ENCODE data around the gene GTPBP3. TPM values are rescaled to one million over a fixed set of nuclear protein-coding genes. Genes with fewer than 3 reads are reported as not detected.

GTPBP3 gene
- total RNA-seq, 2 experiments from 2014 or later = 83.2 to 113 TPM

GRCh38 chr19:17311455-17312188, 25.7 kb upstream of the GTPBP3 start:
- peaks cover 19% of the 10 kb centered on the region for H3K4me1 ChIP-seq (ENCODE audit: insufficient read depth, low read length, poor library complexity, severe bottlenecking)
- BruUV-seq (replicated peaks) = no TSS peak
- no peak overlapping the region for H3K4me2 ChIP-seq (ENCODE audit: low read length)
- H3K79me2 ChIP-seq (ENCODE audit: insufficient read depth, low read depth, low read length) = peaks cover 25% of the 10 kb centered on the region
- H3K36me3 ChIP-seq (ENCODE audit: insufficient read depth, low read length) = peaks cover 37% of the 10 kb centered on the region
- H3K9me2 ChIP-seq (ENCODE audit: insufficient read depth, low read length) = no peaks in the 10 kb centered on the region
- POLR2A ChIA-PET = no interaction called here
- H3K9me3 ChIP-seq (ENCODE audit: low read length) = no peaks in the 10 kb centered on the region
- DNase-seq (ENCODE audit: low spot score) = no peak
- no peak overlapping the region for H2AFZ ChIP-seq (ENCODE audit: low read length)
- TF ChIP-seq EZH2phosphoT487 (IDR thresholded peaks at IDR 0.05; ENCODE audit: borderline replicate concordance, low read depth, low read length) (no peak), CTCF (conservative IDR thresholded peaks at IDR 0.05; ENCODE audit: low read length) (no peak)
- no peak overlapping the region for H3K27ac ChIP-seq (ENCODE audit: low read depth, low read length, poor library complexity, severe bottlenecking)
- H4K20me1 ChIP-seq (ENCODE audit: insufficient read depth, low read length) = 0 out of 2 replicates have a peak, but pooled peaks cover 5% of the 10 kb centered on the region
- intact Hi-C loops (cut with micrococcal nuclease; ENCODE audit: unreplicated experiment) = no loop called here
- CTCF ChIA-PET (ENCODE audit: unreplicated experiment) = no interaction called here
- no peak overlapping the region for H3K4me3 ChIP-seq (ENCODE audit: low read depth, low read length, poor library complexity, severe bottlenecking)

GRCh38 chr19:17312189-17313113, 24.9 kb upstream of the GTPBP3 start:
- no TSS peak for BruUV-seq (replicated peaks)
- H3K36me3 ChIP-seq (ENCODE audit: insufficient read depth, low read length) = peaks cover 35% of the 10 kb centered on the region
- H3K9me3 ChIP-seq (ENCODE audit: low read length) = no peaks in the 10 kb centered on the region
- 0 out of 2 replicates have a peak, but pooled peaks cover 5% of the 10 kb centered on the region for H4K20me1 ChIP-seq (ENCODE audit: insufficient read depth, low read length)
- no peak overlapping the region for H3K27ac ChIP-seq (ENCODE audit: low read depth, low read length, poor library complexity, severe bottlenecking)
- peaks cover 22% of the 10 kb centered on the region for H3K79me2 ChIP-seq (ENCODE audit: insufficient read depth, low read depth, low read length)
- intact Hi-C loops (cut with micrococcal nuclease; ENCODE audit: unreplicated experiment) = no loop called here
- peaks cover 18% of the 10 kb centered on the region for H3K4me1 ChIP-seq (ENCODE audit: insufficient read depth, low read length, poor library complexity, severe bottlenecking)
- TF ChIP-seq EZH2phosphoT487 (IDR thresholded peaks at IDR 0.05; ENCODE audit: borderline replicate concordance, low read depth, low read length) (no peak), CTCF (conservative IDR thresholded peaks at IDR 0.05; ENCODE audit: low read length) (no peak)
- no peak overlapping the region for H3K4me2 ChIP-seq (ENCODE audit: low read length)
- DNase-seq (ENCODE audit: low spot score) = no peak
- POLR2A ChIA-PET = interaction anchor here (1.0 kb wide), 1 partner anchor 20 kb away, joined by 6 read pairs; no protein-coding TSS in a partner anchor
- no peaks in the 10 kb centered on the region for H3K9me2 ChIP-seq (ENCODE audit: insufficient read depth, low read length)
- no peak overlapping the region for H3K4me3 ChIP-seq (ENCODE audit: low read depth, low read length, poor library complexity, severe bottlenecking)
- no peak overlapping the region for H2AFZ ChIP-seq (ENCODE audit: low read length)
- CTCF ChIA-PET (ENCODE audit: unreplicated experiment) = no interaction called here
